ENCODE measurements around the gene DEK.

The DEK gene

GRCh38 chr6:18189196-18189595 is 75.1 kb downstream of the DEK start:
- no peaks in the 10 kb centered on the region for H3K27me3 ChIP-seq (replicated peaks; ENCODE audit: insufficient read depth, low read length)
- H3K4me2 ChIP-seq (ENCODE audit: low read depth, low read length) = no peak overlapping the region
- no peaks in the 10 kb centered on the region for H3K4me1 ChIP-seq (ENCODE audit: low read length)
- no peak overlapping the region for H3K4me3 ChIP-seq (ENCODE audit: low read length)
- no peak overlapping the region for H3K27ac ChIP-seq (ENCODE audit: low read length)
- no peak for DNase-seq
- H3F3A ChIP-seq (ENCODE audit: insufficient read depth, low read length) = no peaks in the 10 kb centered on the region
- H3K79me2 ChIP-seq (ENCODE audit: low read length) = no peaks in the 10 kb centered on the region
- TF ChIP-seq EZH2 (optimal IDR thresholded peaks at IDR 0.05; ENCODE audit: low read depth, low read length) (no peak), EZH2phosphoT487 (IDR thresholded peaks at IDR 0.05; ENCODE audit: low read length) (no peak), CTCF (IDR thresholded peaks at IDR 0.05; ENCODE audit: low read length) (no peak)
- no peaks in the 10 kb centered on the region for H4K20me1 ChIP-seq (ENCODE audit: insufficient read depth, low read length)
- H3K9me2 ChIP-seq (replicated peaks; ENCODE audit: insufficient read depth, low read length) = no peaks in the 10 kb centered on the region
- no peak overlapping the region for H3K9ac ChIP-seq (ENCODE audit: low read length)
- no peaks in the 10 kb centered on the region for H3K36me3 ChIP-seq (replicated peaks; ENCODE audit: insufficient read depth, low read length)
- H2AFZ ChIP-seq (ENCODE audit: low read length) = no peak overlapping the region
- no peaks in the 10 kb centered on the region for H3K9me3 ChIP-seq (replicated peaks; ENCODE audit: insufficient read depth, low read length)

GRCh38 chr6:18187701-18188100 is 76.6 kb downstream of the DEK start:
- Histone ChIP-seq H3K27ac (ENCODE audit: low read length) (no peak overlapping the region), H3K9me3 (replicated peaks; ENCODE audit: insufficient read depth, low read length) (no peaks in the 10 kb centered on the region), H3K9me2 (replicated peaks; ENCODE audit: insufficient read depth, low read length) (no peaks in the 10 kb centered on the region), H3K4me2 (ENCODE audit: low read depth, low read length) (no peak overlapping the region), H3K79me2 (ENCODE audit: low read length) (no peaks in the 10 kb centered on the region), H3K27me3 (replicated peaks; ENCODE audit: insufficient read depth, low read length) (no peaks in the 10 kb centered on the region), H4K20me1 (ENCODE audit: insufficient read depth, low read length) (no peaks in the 10 kb centered on the region), H3K4me3 (ENCODE audit: low read length) (no peak overlapping the region), H3K9ac (ENCODE audit: low read length) (no peak overlapping the region), H2AFZ (ENCODE audit: low read length) (no peak overlapping the region), H3F3A (ENCODE audit: insufficient read depth, low read length) (no peaks in the 10 kb centered on the region), H3K4me1 (ENCODE audit: low read length) (no peaks in the 10 kb centered on the region), H3K36me3 (replicated peaks; ENCODE audit: insufficient read depth, low read length) (no peaks in the 10 kb centered on the region)
- no peak for DNase-seq
- TF ChIP-seq EZH2phosphoT487 (IDR thresholded peaks at IDR 0.05; ENCODE audit: low read length) (no peak), EZH2 (optimal IDR thresholded peaks at IDR 0.05; ENCODE audit: low read depth, low read length) (no peak), CTCF (IDR thresholded peaks at IDR 0.05; ENCODE audit: low read length) (no peak)

- TF ChIP-seq EZH2phosphoT487 (IDR thresholded peaks at IDR 0.05; ENCODE audit: low read length) (no peak), CTCF (IDR thresholded peaks at IDR 0.05; ENCODE audit: low read length) (no peak), EZH2 (optimal IDR thresholded peaks at IDR 0.05; ENCODE audit: low read depth, low read length) (no peak)
- Histone ChIP-seq H3K9me2 (replicated peaks; ENCODE audit: insufficient read depth, low read length) (no peaks in the 10 kb centered on the region), H3F3A (ENCODE audit: insufficient read depth, low read length) (no peaks in the 10 kb centered on the region), H3K79me2 (ENCODE audit: low read length) (no peaks in the 10 kb centered on the region), H3K9me3 (replicated peaks; ENCODE audit: insufficient read depth, low read length) (no peaks in the 10 kb centered on the region), H4K20me1 (ENCODE audit: insufficient read depth, low read length) (no peaks in the 10 kb centered on the region), H3K4me2 (ENCODE audit: low read depth, low read length) (no peak overlapping the region), H3K27me3 (replicated peaks; ENCODE audit: insufficient read depth, low read length) (no peaks in the 10 kb centered on the region), H3K4me3 (ENCODE audit: low read length) (no peak overlapping the region), H3K36me3 (replicated peaks; ENCODE audit: insufficient read depth, low read length) (no peaks in the 10 kb centered on the region), H2AFZ (ENCODE audit: low read length) (no peak overlapping the region), H3K9ac (ENCODE audit: low read length) (no peak overlapping the region), H3K27ac (ENCODE audit: low read length) (no peak overlapping the region), H3K4me1 (ENCODE audit: low read length) (no peaks in the 10 kb centered on the region)
- no peak for DNase-seq
Measured at GRCh38 chr6:18186540-18187250, 77.6 kb downstream of the DEK start.
